Measurements from ENCODE around the gene ACTC1.
A peak's percentile ranks its signal among the peaks of the same experiment; 100 is the strongest.
"Not testable (repeated sequence)": the region's sequence is repeated elsewhere in the genome, so short reads cannot be mapped to it uniquely, and the experiment has no call there.

ACTC1 gene

GRCh38 chr15:34795267-34796081 lies at the start of gene ACTC1:
TSS of gene ACTC1 (minus strand) at chr15:34795549. CDS start at chr15:34794808, 741 bp downstream.
- no peak within 1 kb of the TSS for H3K27ac ChIP-seq
- DNase-seq (ENCODE audit: low read depth, low spot score): no peak

DNA sequence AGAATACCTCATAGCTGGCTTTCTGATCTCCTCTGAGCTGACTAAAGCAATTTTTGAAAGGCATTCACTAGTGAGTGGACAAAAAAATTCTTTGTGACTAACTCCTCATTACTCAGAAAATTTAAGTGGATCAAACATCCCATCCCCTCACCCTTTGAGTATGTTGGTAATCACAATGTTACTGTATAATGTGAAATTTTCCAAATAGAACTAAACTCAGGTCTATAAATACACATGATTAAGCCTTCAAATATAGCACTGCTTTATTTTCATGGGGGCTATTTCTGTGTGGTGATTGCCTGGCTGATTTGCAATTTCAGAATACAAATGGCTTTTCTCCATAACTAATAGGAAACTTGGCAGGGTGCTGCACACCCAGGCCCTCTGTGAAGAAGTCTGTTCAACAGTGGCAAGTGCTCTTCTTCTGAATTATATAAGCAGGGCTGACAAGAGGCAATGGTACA lies 45.9 kb upstream of the ACTC1 start:
- H3K27ac ChIP-seq: no peak overlapping the region
- no peak for DNase-seq (ENCODE audit: low read depth, low spot score)

DNA sequence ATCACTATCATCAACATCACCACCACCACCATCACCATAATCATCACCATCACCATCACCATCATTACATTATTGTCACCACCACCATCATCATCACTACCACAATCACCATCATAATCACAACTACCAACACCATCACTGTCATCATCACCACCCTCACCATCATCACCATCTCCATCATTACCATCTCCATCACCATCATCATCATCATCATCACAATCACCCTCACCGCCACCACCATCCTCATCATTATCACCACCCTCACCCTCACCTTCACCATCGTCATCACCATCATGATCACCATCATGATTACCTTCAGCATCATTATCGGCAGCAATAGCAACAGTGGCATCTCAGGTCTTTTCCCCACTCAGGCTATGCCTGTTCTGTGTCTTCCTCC lies 42.9 kb upstream of the ACTC1 start:
- no peak overlapping the region for H3K27ac ChIP-seq
- DNase-seq (ENCODE audit: low read depth, low spot score): no peak

DNA sequence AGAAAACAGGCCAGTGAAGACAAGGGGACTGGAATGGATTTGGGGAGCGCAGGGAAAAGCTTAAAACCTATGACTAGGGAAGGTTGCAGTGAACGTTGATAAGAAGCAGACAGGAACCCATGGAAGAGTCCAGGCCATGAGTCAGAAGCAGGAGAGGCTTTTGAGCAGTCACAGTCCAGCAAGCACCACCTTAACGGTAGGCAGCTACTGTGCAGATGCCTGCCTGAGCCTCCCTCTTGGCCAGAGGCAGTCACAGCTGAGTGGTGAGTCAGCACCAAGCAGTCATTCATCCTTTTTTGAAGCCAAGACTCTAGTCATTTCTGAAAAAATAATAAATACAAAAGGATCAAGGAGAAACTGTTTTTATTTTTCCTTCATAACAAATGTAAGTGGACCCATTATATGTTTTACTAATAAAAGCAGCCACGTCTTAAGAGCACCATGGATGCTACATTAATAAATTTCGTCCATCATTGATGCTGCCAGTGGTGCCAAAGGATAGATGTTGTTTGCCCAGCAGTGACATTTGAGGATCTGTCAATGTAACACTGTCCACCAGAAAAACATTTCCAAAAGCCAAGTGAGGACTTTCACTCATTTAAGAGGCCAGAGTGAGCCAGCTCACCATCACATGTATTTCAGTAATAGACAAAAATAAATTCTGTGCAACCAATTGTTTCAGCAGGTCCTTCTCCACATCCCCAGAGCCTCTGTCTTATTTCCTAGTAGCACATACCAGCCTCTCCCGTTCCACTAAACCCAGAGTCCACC lies 42.1 kb upstream of the ACTC1 start:
- H3K27ac ChIP-seq: no peak overlapping the region
- DNase-seq (ENCODE audit: low read depth, low spot score): peak; percentile 72

- no peak for DNase-seq (ENCODE audit: low read depth, low spot score)
- H3K27ac ChIP-seq: no peak overlapping the region
These were observed 33.0 kb upstream of the ACTC1 start for GRCh38 chr15:34828145-34828911.

DNA sequence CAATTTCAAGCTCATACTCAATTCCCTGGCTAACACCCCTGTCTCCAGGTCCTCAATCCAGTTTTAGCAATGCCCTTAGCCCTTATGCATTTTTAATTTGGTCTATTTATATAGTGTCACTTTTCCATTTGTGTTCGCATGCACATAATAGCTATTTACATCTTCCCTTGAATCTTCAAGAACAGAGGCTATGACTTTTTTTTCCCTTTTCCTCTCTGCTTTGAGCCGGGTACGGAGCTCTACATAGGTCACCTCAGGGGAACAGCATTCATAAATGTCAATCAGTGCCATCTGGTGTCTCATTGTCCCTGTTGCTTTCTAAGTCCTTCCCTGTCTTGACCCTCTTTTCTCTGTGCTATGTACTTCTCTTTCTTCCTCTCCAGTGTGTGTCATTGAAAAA lies 26.5 kb upstream of the ACTC1 start:
- no peak for DNase-seq (ENCODE audit: low read depth, low spot score)
- H3K27ac ChIP-seq: no peak overlapping the region

GRCh38 chr15:34820110-34820509 lies 24.8 kb upstream of the ACTC1 start:
- H3K27ac ChIP-seq: no peak overlapping the region
- no peak for DNase-seq (ENCODE audit: low read depth, low spot score)

GRCh38 chr15:34818526-34818925 lies 23.2 kb upstream of the ACTC1 start:
- no peak overlapping the region for H3K27ac ChIP-seq

DNA sequence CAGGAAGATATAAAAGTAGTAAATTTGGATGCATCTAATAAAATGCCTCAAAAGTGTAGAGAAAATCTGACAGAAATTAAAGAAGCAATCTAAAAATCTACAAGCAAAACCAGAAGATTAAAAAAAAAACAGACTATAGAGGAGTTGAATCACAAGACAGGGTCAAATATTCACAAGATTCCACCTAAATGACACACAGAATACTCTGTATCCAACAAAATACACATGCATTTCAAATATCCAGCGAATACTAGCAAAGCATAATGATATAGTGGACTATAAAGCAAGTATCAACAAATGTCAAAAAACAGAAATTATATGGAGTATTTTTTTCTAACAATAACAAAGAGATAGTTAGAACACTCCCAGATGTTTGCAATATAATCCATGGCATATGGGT lies 20.5 kb upstream of the ACTC1 start:
- no peak for DNase-seq (ENCODE audit: low read depth, low spot score)
- no peak overlapping the region for H3K27ac ChIP-seq

More at GRCh38 chr15:34818526-34818925, 23.2 kb upstream of the ACTC1 start:
- no peak for DNase-seq (ENCODE audit: low read depth, low spot score)

DNA sequence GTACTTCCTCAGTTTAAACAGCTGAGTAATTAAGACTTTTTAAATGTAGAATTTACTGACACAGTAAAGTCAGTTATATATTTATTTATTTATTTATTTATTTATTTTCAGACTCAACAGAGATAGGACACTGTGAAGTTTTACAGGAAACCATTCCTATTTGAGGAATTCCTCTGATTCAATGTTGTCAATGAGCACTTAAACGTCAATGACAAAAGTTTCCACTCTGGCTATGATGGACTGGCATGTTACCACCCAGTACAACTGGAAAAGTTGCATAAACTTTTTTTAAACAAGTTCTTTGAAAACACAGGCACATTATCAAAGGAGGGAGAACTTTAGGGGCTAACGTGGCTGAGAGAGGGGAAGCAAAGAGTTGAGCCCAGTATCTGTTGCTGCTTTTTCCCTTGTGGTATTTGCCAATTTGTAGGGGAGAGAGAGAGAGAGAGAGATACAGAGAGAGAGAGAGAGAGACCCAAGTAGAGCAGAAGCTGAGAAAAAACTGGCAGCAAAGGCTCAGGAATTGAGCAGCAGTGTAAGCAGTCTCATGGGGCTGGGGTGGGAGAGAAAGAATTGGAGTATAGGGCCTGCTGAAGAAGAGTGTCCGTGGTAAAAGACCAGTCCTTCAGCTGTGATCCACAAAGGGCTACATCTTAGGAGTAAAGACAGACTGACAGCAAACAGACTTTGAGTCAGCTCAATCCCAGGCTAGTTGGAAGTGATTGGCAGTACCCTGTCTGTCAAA lies 18.3 kb upstream of the ACTC1 start:
- no peak overlapping the region for H3K27ac ChIP-seq

GRCh38 chr15:34812868-34813365 lies 17.6 kb upstream of the ACTC1 start:
- not testable (repeated sequence) for H3K27ac ChIP-seq

More for the DNA sequence above, 18.3 kb upstream of the ACTC1 start:
- DNase-seq (ENCODE audit: low read depth, low spot score): no peak

DNA sequence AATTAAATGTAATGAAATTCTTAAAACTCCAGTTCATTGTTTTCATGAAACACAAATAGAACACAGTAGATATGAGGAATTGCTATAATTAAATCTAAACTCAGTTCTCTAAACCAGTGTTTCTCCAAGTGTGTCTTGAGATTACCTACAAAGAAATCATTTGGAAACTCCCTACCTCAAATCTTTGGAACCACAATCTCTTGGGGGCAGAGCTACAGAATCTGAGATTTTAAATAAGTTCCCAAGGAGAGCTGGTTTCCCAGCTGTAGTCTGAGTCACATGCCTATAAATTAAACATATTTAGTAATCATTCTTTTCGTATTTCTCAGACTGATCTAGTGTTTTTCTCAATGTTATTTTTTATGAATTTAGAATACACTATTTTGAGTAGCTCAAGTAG lies 17.0 kb upstream of the ACTC1 start:
- DNase-seq (ENCODE audit: low read depth, low spot score): no peak

More at GRCh38 chr15:34812868-34813365, 17.6 kb upstream of the ACTC1 start:
- not testable (repeated sequence) for DNase-seq (ENCODE audit: low read depth, low spot score)

DNA sequence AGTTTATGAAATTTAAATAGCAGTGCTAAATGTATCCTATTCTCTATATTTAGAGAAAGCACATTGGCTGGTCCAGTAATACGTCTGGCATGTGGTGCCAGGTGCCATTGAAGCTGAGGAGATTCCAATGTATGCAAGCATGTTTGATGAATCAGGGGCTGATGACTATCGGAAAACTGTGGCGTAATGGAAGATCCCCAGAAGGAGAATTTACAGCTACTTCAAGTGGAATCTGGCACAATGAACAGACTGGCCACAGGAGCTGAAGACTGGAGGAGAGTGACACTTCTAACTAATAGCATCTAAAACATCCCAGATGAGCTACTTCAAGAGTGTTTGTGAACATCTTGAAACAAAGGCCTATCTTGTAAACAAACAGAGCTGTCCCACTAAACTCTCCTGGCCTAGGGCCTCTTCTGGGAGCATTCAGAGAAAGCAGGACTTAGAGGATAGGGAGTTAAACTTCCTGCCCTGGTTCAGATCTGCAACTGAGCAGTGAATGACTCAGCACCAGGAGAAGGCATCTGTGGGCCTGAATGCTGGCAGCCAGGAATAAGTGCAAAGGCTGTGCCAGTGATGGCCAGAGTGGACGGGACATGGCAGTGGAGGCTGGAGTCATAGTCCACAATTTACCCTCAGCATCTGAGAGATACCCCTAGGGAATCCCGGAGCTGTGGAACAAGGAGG lies 15.2 kb upstream of the ACTC1 start:
- H3K27ac ChIP-seq: peak overlapping the region; percentile 76

More for the DNA sequence above, 17.0 kb upstream of the ACTC1 start:
- no peak overlapping the region for H3K27ac ChIP-seq

DNA sequence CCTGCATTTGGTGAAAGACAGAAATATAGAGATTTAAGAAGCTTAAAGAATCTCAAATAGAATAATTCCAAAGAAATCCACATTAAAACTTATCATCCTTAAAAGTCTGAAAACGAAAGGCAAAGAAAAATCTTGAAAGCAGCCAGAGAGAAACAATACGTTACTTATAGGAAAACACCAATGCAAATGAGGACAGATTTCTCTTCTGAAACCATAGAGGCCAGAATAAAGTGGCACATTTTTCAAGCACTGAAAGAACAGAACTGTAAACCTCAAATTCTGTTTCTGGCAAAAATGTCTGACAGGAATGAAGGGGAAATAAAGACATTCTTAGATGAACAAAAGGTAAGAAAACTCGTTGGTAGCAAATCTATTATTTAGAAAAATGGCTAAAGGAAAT lies 13.8 kb upstream of the ACTC1 start:
- DNase-seq (ENCODE audit: low read depth, low spot score): no peak

More for the DNA sequence above, 15.2 kb upstream of the ACTC1 start:
- peak; percentile 48 for DNase-seq (ENCODE audit: low read depth, low spot score)

GRCh38 chr15:34808016-34808415 lies 12.7 kb upstream of the ACTC1 start:
- DNase-seq (ENCODE audit: low read depth, low spot score): no peak
- no peak overlapping the region for H3K27ac ChIP-seq

More for the DNA sequence above, 13.8 kb upstream of the ACTC1 start:
- H3K27ac ChIP-seq: no peak overlapping the region

DNA sequence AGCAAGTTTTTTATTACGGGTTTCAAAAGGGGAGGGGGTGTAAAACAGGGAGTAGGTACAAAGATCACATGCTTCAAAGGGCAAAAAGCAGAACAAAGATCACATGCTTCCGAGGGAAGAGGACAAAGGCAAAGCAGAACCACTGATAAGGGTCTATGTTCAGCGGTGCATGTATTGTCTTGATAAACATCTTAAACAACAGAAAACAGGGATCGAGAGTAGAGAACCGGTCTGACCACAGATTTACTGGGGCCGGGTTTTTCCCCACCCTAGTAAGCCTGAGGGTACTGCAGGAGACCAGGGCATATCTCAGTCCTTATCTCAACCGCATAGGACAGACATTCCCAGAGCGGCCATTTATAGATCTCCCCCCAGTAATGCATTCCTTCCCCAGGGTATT lies 11.9 kb upstream of the ACTC1 start:
- H3K27ac ChIP-seq; DNase-seq (ENCODE audit: low read depth, low spot score): not testable (repeated sequence)

DNA sequence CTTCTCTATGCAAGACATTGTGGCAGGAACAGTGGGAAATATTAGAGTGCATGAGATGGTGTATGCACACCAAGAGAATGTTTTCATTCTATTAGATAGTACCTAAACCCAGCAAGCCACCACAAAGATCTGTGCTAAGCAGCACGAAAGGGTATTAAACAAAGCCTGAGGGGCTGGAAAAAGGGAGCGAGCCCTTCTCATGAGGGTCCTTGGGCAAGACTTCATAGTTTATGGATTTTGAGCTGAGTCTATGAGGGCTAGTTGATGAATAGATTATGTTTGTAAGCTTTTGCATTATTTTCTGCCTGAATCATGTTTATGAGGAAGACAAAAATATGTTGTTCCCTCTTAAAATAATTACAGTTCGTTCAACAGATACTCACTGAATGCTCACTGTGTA lies 9.4 kb upstream of the ACTC1 start:
- no peak for DNase-seq (ENCODE audit: low read depth, low spot score)
- H3K27ac ChIP-seq: no peak overlapping the region

- DNase-seq (ENCODE audit: low read depth, low spot score): no peak
- no peak overlapping the region for H3K27ac ChIP-seq
These were observed 8.8 kb upstream of the ACTC1 start for GRCh38 chr15:34804113-34804512.

Measured in epithelial cell of prostate (primary cell).